ENCODE data around the gene LSM5.

Gene LSM5

DNA sequence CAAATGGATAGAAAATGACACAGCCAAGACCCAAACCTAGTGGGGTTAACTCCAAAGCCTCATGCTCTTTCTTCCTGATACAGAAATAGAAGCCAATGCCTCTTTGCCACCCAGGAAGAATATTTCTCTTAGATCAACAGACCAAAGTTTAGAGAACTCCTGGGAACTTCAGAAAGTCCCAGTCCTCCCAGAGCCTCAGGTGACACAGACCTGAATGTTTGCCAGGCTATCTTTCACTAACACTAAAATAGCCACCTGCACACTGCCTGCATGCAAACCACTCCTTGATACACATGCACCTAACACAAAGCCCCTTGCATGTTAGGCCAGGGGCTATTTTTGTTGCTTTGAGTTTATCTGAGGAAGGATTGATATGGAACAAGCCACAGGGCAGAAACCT is 27.7 kb downstream of the LSM5 start:
- DNase-seq (ENCODE audit: low read depth): no peak

DNA sequence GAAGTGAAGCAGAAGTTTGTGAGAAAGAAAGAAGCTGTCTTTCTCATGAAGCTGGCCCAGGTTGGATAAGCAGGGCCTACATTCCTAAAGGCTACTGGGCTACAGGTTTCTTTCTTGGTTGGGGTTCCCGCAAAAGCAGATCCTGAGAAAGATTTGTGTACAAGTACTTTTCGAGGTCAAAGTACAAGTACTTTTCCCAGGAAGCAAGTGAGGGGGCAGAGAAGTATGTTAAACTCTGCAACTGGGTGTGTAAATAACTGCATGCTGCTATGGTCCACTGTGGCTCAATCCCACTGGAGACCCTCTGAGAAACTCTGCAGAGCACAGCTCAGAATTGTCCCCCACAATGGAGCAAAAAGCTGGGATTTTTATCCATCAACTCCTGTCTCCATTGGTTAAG is 28.7 kb downstream of the LSM5 start:
- DNase-seq (ENCODE audit: low read depth): no peak

DNA sequence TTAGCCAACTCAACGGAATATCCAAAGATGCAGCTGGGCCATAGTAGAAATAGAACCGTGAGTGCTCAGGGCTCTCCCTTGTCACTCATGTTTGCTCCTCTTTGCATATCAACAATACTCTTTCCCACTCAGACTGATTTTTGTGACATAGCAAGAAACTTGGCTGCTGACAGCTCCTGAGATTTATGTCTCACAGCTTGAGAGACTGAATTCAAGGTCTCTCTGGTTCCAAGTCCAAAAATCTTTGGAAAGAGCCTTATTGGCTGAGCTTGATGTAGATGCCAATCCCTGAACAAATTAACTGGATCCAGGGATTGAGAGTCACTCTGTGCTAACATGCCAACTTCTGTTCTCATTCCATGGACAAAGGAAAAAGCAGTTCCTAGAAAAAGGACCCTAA is 30.4 kb downstream of the LSM5 start:
- no peak for DNase-seq (ENCODE audit: low read depth)

DNA sequence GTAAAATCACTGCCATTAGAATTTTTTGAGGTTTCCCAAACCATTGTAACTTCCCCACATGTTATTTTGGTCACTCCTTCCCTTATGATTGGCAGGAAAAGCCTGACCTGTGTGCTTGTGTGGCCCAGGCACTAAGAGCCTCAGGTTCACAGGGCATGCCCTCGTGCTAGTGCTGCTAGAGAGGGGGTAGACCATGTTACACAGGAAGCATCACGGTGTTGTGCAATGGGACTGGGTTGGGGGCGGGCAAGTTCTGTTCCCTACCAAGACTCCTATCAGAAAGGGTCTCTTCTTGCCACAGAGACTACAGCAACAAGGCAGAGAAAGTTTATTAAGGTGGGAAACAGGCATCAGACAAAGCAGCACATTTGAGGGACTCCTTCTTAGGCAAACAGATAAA is 32.2 kb downstream of the LSM5 start:
- no peak for DNase-seq (ENCODE audit: low read depth)

DNA sequence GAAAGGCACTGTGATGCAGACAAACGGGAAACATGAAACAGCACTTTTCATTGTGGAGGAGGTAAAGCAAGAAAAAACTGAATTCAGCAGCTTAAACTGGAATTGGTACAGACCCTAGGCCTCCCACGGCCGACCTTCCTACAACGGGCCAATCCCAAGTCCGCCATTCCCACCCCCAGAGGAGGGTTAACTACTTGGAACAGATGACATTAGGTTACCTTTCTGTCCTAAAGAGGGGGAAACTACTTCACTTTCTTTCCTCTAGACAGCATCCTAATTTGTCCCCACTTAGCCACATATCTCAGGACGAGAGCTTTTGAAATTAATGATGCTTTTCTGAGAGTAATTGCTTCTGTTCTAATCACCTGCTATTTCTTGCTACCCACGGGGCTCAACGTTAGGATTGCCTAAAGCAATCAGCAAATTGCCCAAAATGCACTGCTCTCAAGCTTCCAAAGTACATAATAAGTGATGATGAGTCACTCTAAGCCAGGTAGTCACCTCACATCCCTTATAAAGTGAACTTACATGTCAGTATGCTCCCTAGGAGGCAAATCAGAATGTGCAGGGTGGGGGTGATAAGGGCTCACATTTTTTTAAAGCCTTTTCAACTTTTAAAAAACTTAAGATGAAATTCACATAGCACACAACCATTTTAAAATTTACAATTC is 36.7 kb downstream of the LSM5 start:
- DNase-seq (ENCODE audit: low read depth): no peak

DNA sequence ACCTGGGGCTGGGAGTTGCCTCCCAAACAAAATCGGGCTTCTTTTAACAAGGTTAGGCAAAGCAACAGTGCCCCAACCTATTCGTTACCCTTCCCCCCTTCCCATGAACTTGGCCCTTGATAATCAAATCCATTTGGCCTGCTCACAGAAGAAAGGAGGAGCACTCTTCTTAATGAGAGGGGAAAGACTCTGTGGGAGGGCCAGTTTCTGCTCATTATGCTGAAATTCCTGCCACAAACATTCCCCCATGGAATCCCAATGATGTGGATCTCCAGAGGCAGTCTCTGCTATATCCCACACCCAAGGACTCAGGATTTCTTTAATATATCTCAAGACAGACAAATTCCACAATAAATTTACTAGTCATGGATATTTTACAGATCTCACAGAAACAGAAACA is 43.0 kb downstream of the LSM5 start:
- no peak for DNase-seq (ENCODE audit: low read depth)

DNA sequence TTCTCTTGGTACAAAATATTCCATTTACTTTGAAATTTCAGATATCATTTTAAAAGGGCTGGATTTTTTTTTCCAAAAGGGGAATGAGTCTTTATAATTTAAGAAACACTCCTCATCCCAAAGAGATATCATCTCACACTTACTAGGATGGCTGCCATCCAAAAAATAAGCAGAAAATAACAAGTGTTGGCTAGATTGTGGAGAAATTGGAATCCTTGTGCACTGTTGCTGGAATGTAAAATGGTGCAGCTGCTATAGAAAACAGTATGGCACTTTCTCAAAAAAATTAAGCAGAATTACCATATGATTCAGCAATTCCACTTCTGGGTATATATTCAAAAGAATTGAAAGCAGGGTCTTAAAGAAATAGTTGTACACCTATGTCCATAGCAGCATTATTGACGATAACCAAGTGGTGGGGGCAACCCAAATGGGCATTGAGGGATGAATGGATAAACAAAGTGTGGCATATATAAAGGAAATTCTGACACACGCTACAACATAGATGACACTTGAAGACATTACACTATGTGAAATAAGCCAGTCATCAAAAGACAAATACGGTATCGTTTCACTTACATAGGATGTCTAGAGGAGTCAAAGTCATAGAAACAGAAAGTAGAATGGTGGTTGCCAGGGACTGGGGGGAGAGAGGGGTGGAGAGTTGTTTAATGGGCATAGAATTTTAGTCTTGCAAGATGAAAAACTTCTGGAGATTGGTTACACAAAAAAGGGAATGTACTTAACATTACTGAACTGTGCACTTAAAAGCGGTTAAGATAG is 53.8 kb downstream of the LSM5 start:
- DNase-seq (ENCODE audit: low read depth): no peak

Data from stimulated activated CD8-positive, alpha-beta memory T cell treated with anti-CD3 and anti-CD28 coated beads, Interleukin-7, amount 100 ng/mL, for 24 hours (primary cell).